Effector memory CD8-positive, alpha-beta T cell (primary cell): ENCODE results near the gene PPP1R12A.
A peak's percentile ranks its signal among the peaks of the same experiment; 100 is the strongest.

Experiments
- ATAC-seq: fragments of 150-1000 bp; cut with Tn5 transposase; replicated peaks from 2 replicates; pipeline ENCODE4 v1.10.0; 2021; ENCODE audit warnings: mild to moderate bottlenecking, moderate library complexity
- DNase-seq, 3 experiments: peaks; one replicate each; pipeline ENCODE4 v3.0.0; 2021
- H3K27ac Mint-ChIP-seq, 2 donors: one replicate each; pipeline ENCODE4 v1.8.0; 2022; ENCODE audit warnings: mild to moderate bottlenecking in 2 of 2, mixed read lengths in 2 of 2, moderate library complexity in 2 of 2
- H3K27me3 Mint-ChIP-seq, 2 donors: one replicate each; pipeline ENCODE4 v1.8.0; 2022; ENCODE audit warnings: mixed read lengths in 2 of 2
- H3K36me3 Mint-ChIP-seq: one replicate; pipeline ENCODE4 v1.8.0; 2022; ENCODE audit warnings: mild to moderate bottlenecking, moderate library complexity, mixed read lengths; ENCODE audit not compliant: insufficient read depth
- H3K4me1 Mint-ChIP-seq, 2 donors: one replicate each; pipeline ENCODE4 v1.8.0; 2022; ENCODE audit warnings: low read depth in 2 of 2, mixed read lengths in 2 of 2
- H3K4me3 Mint-ChIP-seq, 2 donors: one replicate each; pipeline ENCODE4 v1.8.0; 2022; ENCODE audit warnings: mild to moderate bottlenecking in 2 of 2, mixed read lengths in 2 of 2, moderate library complexity in 2 of 2
- H3K9me3 Mint-ChIP-seq, 2 donors: one replicate each; pipeline ENCODE4 v1.8.0; 2022; ENCODE audit warnings: mixed read lengths in 2 of 2

Gene PPP1R12A

GRCh38 chr12:79929065-79929464 lies 5.8 kb downstream of the PPP1R12A start:
- Mint-ChIP-seq H3K9me3 (no peaks in the 10 kb centered on the region), H3K27me3 (no peaks in the 10 kb centered on the region), H3K4me1 (peaks cover 35 to 61% of the 10 kb centered on the region in 2 donors), H3K4me3 (peak overlapping the region in 1 of 2 donors; percentile 68), H3K27ac (peak overlapping the region in 1 of 2 donors; percentile 88), H3K36me3 (peaks cover 5% of the 10 kb centered on the region)
- DNase-seq = no peak
- ATAC-seq = no peak

GRCh38 chr12:79927772-79928474 lies 7.0 kb downstream of the PPP1R12A start:
- Mint-ChIP-seq H3K36me3 (no peaks in the 10 kb centered on the region), H3K4me3 (peak overlapping the region; percentile 53 to 68), H3K9me3 (no peaks in the 10 kb centered on the region), H3K27me3 (no peaks in the 10 kb centered on the region), H3K27ac (peak overlapping the region; percentile 53 to 88), H3K4me1 (peaks cover 31 to 53% of the 10 kb centered on the region in 2 donors)
- DNase-seq (peak; percentile 42 to 55 (median 43)), ATAC-seq (peak; percentile 99)

- H3K4me1 Mint-ChIP-seq = peaks cover 28 to 50% of the 10 kb centered on the region in 2 donors
- no peak for DNase-seq
- peak overlapping the region in 1 of 2 donors; percentile 68 for H3K4me3 Mint-ChIP-seq
- H3K36me3 Mint-ChIP-seq = peaks cover 2% of the 10 kb centered on the region
- H3K27me3 Mint-ChIP-seq = no peaks in the 10 kb centered on the region
- H3K27ac Mint-ChIP-seq = peak overlapping the region; percentile 53 to 88
- ATAC-seq = no peak
- no peaks in the 10 kb centered on the region for H3K9me3 Mint-ChIP-seq
Measured at GRCh38 chr12:79926951-79927350, 7.9 kb downstream of the PPP1R12A start.

- no peak for DNase-seq
- Mint-ChIP-seq H3K36me3 (peaks cover 8% of the 10 kb centered on the region), H3K4me3 (no peak overlapping the region), H3K9me3 (no peaks in the 10 kb centered on the region), H3K4me1 (peaks cover 28 to 59% of the 10 kb centered on the region in 2 donors), H3K27me3 (no peaks in the 10 kb centered on the region), H3K27ac (peak overlapping the region; percentile 72 to 84)
- ATAC-seq = no peak
Measured at GRCh38 chr12:79925492-79925891, 9.4 kb downstream of the PPP1R12A start.

- Mint-ChIP-seq H3K4me1 (peaks cover 32 to 60% of the 10 kb centered on the region in 2 donors), H3K4me3 (peak overlapping the region; percentile 6 to 36), H3K9me3 (no peaks in the 10 kb centered on the region), H3K27me3 (no peaks in the 10 kb centered on the region), H3K27ac (peak overlapping the region in 1 of 2 donors; percentile 78), H3K36me3 (peaks cover 11% of the 10 kb centered on the region)
- DNase-seq (no peak), ATAC-seq (no peak)
Measured at GRCh38 chr12:79921786-79922185, 13.1 kb downstream of the PPP1R12A start.

GRCh38 chr12:79920421-79921238 lies 14.3 kb downstream of the PPP1R12A start:
- ATAC-seq (no peak), DNase-seq (no peak)
- H3K4me1 Mint-ChIP-seq = peaks cover 42 to 66% of the 10 kb centered on the region in 2 donors
- H3K27ac Mint-ChIP-seq = peak overlapping the region; percentile 26 to 32
- H3K27me3 Mint-ChIP-seq = no peaks in the 10 kb centered on the region
- H3K36me3 Mint-ChIP-seq = peaks cover 11% of the 10 kb centered on the region
- no peaks in the 10 kb centered on the region for H3K9me3 Mint-ChIP-seq
- peak overlapping the region; percentile 13 to 18 for H3K4me3 Mint-ChIP-seq

GRCh38 chr12:79919762-79920161 lies 15.1 kb downstream of the PPP1R12A start:
- H3K9me3 Mint-ChIP-seq = no peaks in the 10 kb centered on the region
- H3K36me3 Mint-ChIP-seq = peaks cover 11% of the 10 kb centered on the region
- H3K4me1 Mint-ChIP-seq = peaks cover 42 to 66% of the 10 kb centered on the region in 2 donors
- no peak for ATAC-seq
- H3K27ac Mint-ChIP-seq = peak overlapping the region; percentile 8 to 45
- no peak for DNase-seq
- peak overlapping the region in 1 of 2 donors; percentile 51 for H3K4me3 Mint-ChIP-seq
- no peaks in the 10 kb centered on the region for H3K27me3 Mint-ChIP-seq

- Mint-ChIP-seq H3K4me3 (peak overlapping the region; percentile 25 to 39), H3K9me3 (no peaks in the 10 kb centered on the region), H3K27me3 (no peaks in the 10 kb centered on the region), H3K27ac (no peak overlapping the region), H3K4me1 (peaks cover 50 to 69% of the 10 kb centered on the region in 2 donors), H3K36me3 (peaks cover 8% of the 10 kb centered on the region)
- DNase-seq (no peak), ATAC-seq (no peak)
Measured at GRCh38 chr12:79916826-79917225, 18.1 kb downstream of the PPP1R12A start.

GRCh38 chr12:79911889-79912656 lies 22.8 kb downstream of the PPP1R12A start:
- no peaks in the 10 kb centered on the region for H3K27me3 Mint-ChIP-seq
- DNase-seq (no peak), ATAC-seq (no peak)
- peak overlapping the region; percentile 6 to 12 for H3K27ac Mint-ChIP-seq
- H3K36me3 Mint-ChIP-seq = peaks cover 11% of the 10 kb centered on the region
- H3K9me3 Mint-ChIP-seq = no peaks in the 10 kb centered on the region
- peak overlapping the region; percentile 0 for H3K4me3 Mint-ChIP-seq
- H3K4me1 Mint-ChIP-seq = peaks cover 40 to 65% of the 10 kb centered on the region in 2 donors

- H3K4me1 Mint-ChIP-seq = peaks cover 26 to 60% of the 10 kb centered on the region in 2 donors
- H3K4me3 Mint-ChIP-seq = no peak overlapping the region
Measured at GRCh38 chr12:79908366-79908765, 26.5 kb downstream of the PPP1R12A start.

GRCh38 chr12:79901506-79901905 lies 33.4 kb downstream of the PPP1R12A start:
- Mint-ChIP-seq H3K4me3 (peak overlapping the region in 1 of 2 donors; percentile 2), H3K36me3 (no peaks in the 10 kb centered on the region), H3K9me3 (no peaks in the 10 kb centered on the region), H3K4me1 (peaks cover 41 to 62% of the 10 kb centered on the region in 2 donors), H3K27ac (no peak overlapping the region), H3K27me3 (no peaks in the 10 kb centered on the region)
- DNase-seq (no peak), ATAC-seq (no peak)

More at GRCh38 chr12:79908366-79908765, 26.5 kb downstream of the PPP1R12A start:
- Mint-ChIP-seq H3K9me3 (no peaks in the 10 kb centered on the region), H3K27ac (no peak overlapping the region), H3K36me3 (peaks cover 9% of the 10 kb centered on the region), H3K27me3 (no peaks in the 10 kb centered on the region)
- DNase-seq (no peak), ATAC-seq (no peak)

- H3K36me3 Mint-ChIP-seq = no peaks in the 10 kb centered on the region
- peaks cover 41 to 64% of the 10 kb centered on the region in 2 donors for H3K4me1 Mint-ChIP-seq
- DNase-seq (no peak), ATAC-seq (no peak)
- no peak overlapping the region for H3K27ac Mint-ChIP-seq
- H3K4me3 Mint-ChIP-seq = no peak overlapping the region
- no peaks in the 10 kb centered on the region for H3K27me3 Mint-ChIP-seq
- no peaks in the 10 kb centered on the region for H3K9me3 Mint-ChIP-seq
Measured at GRCh38 chr12:79900951-79901350, 33.9 kb downstream of the PPP1R12A start.

- Mint-ChIP-seq H3K27ac (no peak overlapping the region), H3K4me3 (no peak overlapping the region), H3K9me3 (no peaks in the 10 kb centered on the region)
Measured at GRCh38 chr12:79900199-79900598, 34.7 kb downstream of the PPP1R12A start.

More at GRCh38 chr12:79900199-79900598, 34.7 kb downstream of the PPP1R12A start:
- Mint-ChIP-seq H3K36me3 (no peaks in the 10 kb centered on the region), H3K4me1 (peaks cover 43 to 71% of the 10 kb centered on the region in 2 donors), H3K27me3 (no peaks in the 10 kb centered on the region)
- DNase-seq (no peak), ATAC-seq (no peak)
